ENCODE data around the gene DCUN1D2.

The DCUN1D2 gene

GRCh38 chr13:113419531-113420193, 70.8 kb downstream of the DCUN1D2 start:
- TF ChIP-seq CTCF (IDR thresholded peaks at IDR 0.05; ENCODE audit: low read depth, low read length, missing control alignments) = no peak
- H3K4me3 ChIP-seq (replicated peaks; ENCODE audit: low read depth, low read length) = no peak overlapping the region
- no peak for DNase-seq (ENCODE audit: extremely low read depth, low read depth)

- TF ChIP-seq CTCF (IDR thresholded peaks at IDR 0.05; ENCODE audit: low read depth, low read length, missing control alignments) = no peak
- no peak overlapping the region for H3K4me3 ChIP-seq (replicated peaks; ENCODE audit: low read depth, low read length)
- DNase-seq (ENCODE audit: extremely low read depth, low read depth) = no peak
Observed at GRCh38 chr13:113418722-113419049, 71.8 kb downstream of the DCUN1D2 start.

GRCh38 chr13:113417836-113418721, 72.4 kb downstream of the DCUN1D2 start:
- no peak for TF ChIP-seq CTCF (IDR thresholded peaks at IDR 0.05; ENCODE audit: low read depth, low read length, missing control alignments)
- no peak for DNase-seq (ENCODE audit: extremely low read depth, low read depth)
- H3K4me3 ChIP-seq (replicated peaks; ENCODE audit: low read depth, low read length) = no peak overlapping the region

GRCh38 chr13:113417008-113417751, 73.3 kb downstream of the DCUN1D2 start:
- DNase-seq (ENCODE audit: extremely low read depth, low read depth) = no peak
- H3K4me3 ChIP-seq (replicated peaks; ENCODE audit: low read depth, low read length) = no peak overlapping the region
- no peak for TF ChIP-seq CTCF (IDR thresholded peaks at IDR 0.05; ENCODE audit: low read depth, low read length, missing control alignments)

- DNase-seq (ENCODE audit: extremely low read depth, low read depth) = no peak
- H3K4me3 ChIP-seq (replicated peaks; ENCODE audit: low read depth, low read length) = no peak overlapping the region
- TF ChIP-seq CTCF (IDR thresholded peaks at IDR 0.05; ENCODE audit: low read depth, low read length, missing control alignments) = no peak
Observed at GRCh38 chr13:113415825-113416224, 74.7 kb downstream of the DCUN1D2 start.

GRCh38 chr13:113415032-113415431, 75.5 kb downstream of the DCUN1D2 start:
- TF ChIP-seq CTCF (IDR thresholded peaks at IDR 0.05; ENCODE audit: low read depth, low read length, missing control alignments) = no peak
- H3K4me3 ChIP-seq (replicated peaks; ENCODE audit: low read depth, low read length) = no peak overlapping the region
- DNase-seq (ENCODE audit: extremely low read depth, low read depth) = no peak
